Thyroid gland (tissue), 4 donors: ENCODE data around the gene GPR22.

Experiments used
- POLR2A ChIP-seq, 2 donors: fragments of 450-650 bp; IDR thresholded peaks; one replicate each; pipeline ENCODE4 v1.6.1; 2017; ENCODE audit warnings: antibody characterized with exemption in 2 of 2, mild to moderate bottlenecking in 2 of 2, moderate library complexity in 1 of 2
- TF ChIP-seq, protein P1 (sequence below), 6 experiments: fragments of 200-600 bp in 3 of 6; fragments of 450-650 bp in 3 of 6; sonication (generic) in 3 of 6; IDR thresholded peaks; one replicate each; pipeline ENCODE4 v1.5.1; 2016 to 2019; ENCODE audit warnings: antibody characterized with exemption in 6 of 6, mild to moderate bottlenecking in 2 of 6, inconsistent platforms in 1 of 6, moderate library complexity in 1 of 6

DNA sequence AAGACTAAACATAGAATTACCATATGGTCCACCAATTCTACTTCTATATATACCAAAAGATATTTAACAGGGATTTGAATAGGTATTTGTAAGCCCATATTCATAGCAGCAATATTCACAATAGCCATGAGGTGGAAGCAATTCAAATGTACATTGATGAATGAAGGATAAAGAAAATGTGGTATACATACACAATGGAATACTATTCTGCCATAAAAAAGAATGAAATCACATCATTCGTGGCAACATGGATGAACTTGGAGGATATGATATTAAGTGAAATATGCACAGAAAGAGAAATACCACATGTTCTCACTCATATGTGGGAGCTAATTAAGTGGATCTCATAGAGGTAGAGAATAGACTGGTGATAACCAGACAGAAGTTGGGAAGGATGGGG is 34.1 kb upstream of the GPR22 start:
- no peak for TF ChIP-seq POLR2A (IDR thresholded peaks at IDR 0.05)
- TF ChIP-seq, protein P1, sequence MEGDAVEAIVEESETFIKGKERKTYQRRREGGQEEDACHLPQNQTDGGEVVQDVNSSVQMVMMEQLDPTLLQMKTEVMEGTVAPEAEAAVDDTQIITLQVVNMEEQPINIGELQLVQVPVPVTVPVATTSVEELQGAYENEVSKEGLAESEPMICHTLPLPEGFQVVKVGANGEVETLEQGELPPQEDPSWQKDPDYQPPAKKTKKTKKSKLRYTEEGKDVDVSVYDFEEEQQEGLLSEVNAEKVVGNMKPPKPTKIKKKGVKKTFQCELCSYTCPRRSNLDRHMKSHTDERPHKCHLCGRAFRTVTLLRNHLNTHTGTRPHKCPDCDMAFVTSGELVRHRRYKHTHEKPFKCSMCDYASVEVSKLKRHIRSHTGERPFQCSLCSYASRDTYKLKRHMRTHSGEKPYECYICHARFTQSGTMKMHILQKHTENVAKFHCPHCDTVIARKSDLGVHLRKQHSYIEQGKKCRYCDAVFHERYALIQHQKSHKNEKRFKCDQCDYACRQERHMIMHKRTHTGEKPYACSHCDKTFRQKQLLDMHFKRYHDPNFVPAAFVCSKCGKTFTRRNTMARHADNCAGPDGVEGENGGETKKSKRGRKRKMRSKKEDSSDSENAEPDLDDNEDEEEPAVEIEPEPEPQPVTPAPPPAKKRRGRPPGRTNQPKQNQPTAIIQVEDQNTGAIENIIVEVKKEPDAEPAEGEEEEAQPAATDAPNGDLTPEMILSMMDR (IDR thresholded peaks at IDR 0.05): no peak
